Small intestine (tissue), 7 donors: Measurements from ENCODE around the gene TNFRSF21. TPM values are rescaled to one million over a fixed set of nuclear protein-coding genes. Genes with fewer than 3 reads are reported as not detected.
A peak's percentile ranks its signal among the peaks of the same experiment; 100 is the strongest.

ENCODE experiments used
- DNase-seq, 2 donors: peaks; one replicate each; pipeline versions ENCODE4 v3.0.0 to v3.0.0-alpha.2; 2013
- FAIRE-seq: peaks from 2 replicates; lab custom pipeline; 2012; peaks lifted over from hg19 to GRCh38; lab: Jason Lieb, UNC
- H3K27ac ChIP-seq, 3 donors: one replicate each; pipeline ENCODE4 v1.5.1; 2013; ENCODE audit warnings: low read length in 2 of 3, mild to moderate bottlenecking in 2 of 3, control low read depth in 1 of 3, inconsistent platforms in 1 of 3, low read depth in 1 of 3, moderate library complexity in 1 of 3
- H3K27me3 ChIP-seq, 3 donors: one replicate each; pipeline ENCODE4 v1.6.1; 2013; ENCODE audit warnings: low read length in 3 of 3, inconsistent platforms in 1 of 3; ENCODE audit not compliant: control insufficient read depth in 3 of 3, insufficient read depth in 3 of 3
- H3K36me3 ChIP-seq, 3 donors: one replicate each; pipeline ENCODE4 v1.6.1; 2013; ENCODE audit warnings: low read length in 3 of 3, inconsistent platforms in 1 of 3, low read depth in 1 of 3, mild to moderate bottlenecking in 1 of 3, moderate library complexity in 1 of 3; ENCODE audit not compliant: control insufficient read depth in 3 of 3, insufficient read depth in 2 of 3
- H3K4me1 ChIP-seq, 3 donors: one replicate each; pipeline ENCODE4 v1.6.1; 2013; ENCODE audit warnings: low read length in 2 of 3, inconsistent platforms in 1 of 3, low read depth in 1 of 3, mild to moderate bottlenecking in 1 of 3, moderate library complexity in 1 of 3; ENCODE audit not compliant: control insufficient read depth in 3 of 3, insufficient read depth in 2 of 3
- H3K4me3 ChIP-seq, 3 donors: one replicate each; pipeline ENCODE4 v1.5.1; 2013; ENCODE audit warnings: low read length in 3 of 3, control low read depth in 1 of 3, inconsistent platforms in 1 of 3, low read depth in 1 of 3, mild to moderate bottlenecking in 1 of 3, moderate library complexity in 1 of 3
- H3K9me3 ChIP-seq, 2 donors: one replicate each; pipeline ENCODE4 v1.6.1; 2013; ENCODE audit warnings: low read depth in 1 of 2, low read length in 1 of 2; ENCODE audit not compliant: control insufficient read depth in 2 of 2, insufficient read depth in 1 of 2
- WGBS, 3 donors: extraction: QIAGEN DNeasy Blood & Tissue Kit; methylation state at CpG; one replicate each; pipeline ENCODE4 v1.1.7; 2013; 5-methylcytosine and 5-hydroxymethylcytosine counted together
- polyA plus RNA-seq, 4 donors: library from polyadenylated mRNA; stranded (reverse) in 3 of 4; unstranded in 1 of 4; fragments of 200-250 nt in 3 of 4; fragments of 120-200 nt in 1 of 4; gene quantifications; one replicate each; pipeline versions ENCODE4 v1.2.1 to v1.2.3, GENCODE V29; 2013
- donor health status: healthy with polysubstance abuse.
- donor health status: control.
- donor health status: control.
- donor health status: Bipolar disorder and iron deficiency.
- donor health status: healthy.

Gene TNFRSF21
- polyA plus RNA-seq, 4 donors, result 5.4 to 28.8 (median 7.6) TPM

GRCh38 chr6:47290124-47290834, 19.4 kb downstream of the TNFRSF21 start:
- no peak for FAIRE-seq
- no peak for DNase-seq

GRCh38 chr6:47288267-47289090, 21.2 kb downstream of the TNFRSF21 start:
- FAIRE-seq, result no peak
- no peaks in the 10 kb centered on the region for H3K27me3 ChIP-seq

More at GRCh38 chr6:47290124-47290834, 19.4 kb downstream of the TNFRSF21 start:
- no peak overlapping the region for H3K4me3 ChIP-seq
- H3K4me1 ChIP-seq, result no peaks in the 10 kb centered on the region
- peaks cover 0 to 17% of the 10 kb centered on the region in 2 donors for H3K9me3 ChIP-seq
- 93 to 94% (median 94%) methylated on average over 7 of the region's 7 CpGs for WGBS, 3 donors
- H3K36me3 ChIP-seq, result peaks cover 0 to 13% (median 0%) of the 10 kb centered on the region in 3 donors
- H3K27ac ChIP-seq, result no peak overlapping the region
- no peaks in the 10 kb centered on the region for H3K27me3 ChIP-seq

GRCh38 chr6:47286301-47286700, 23.4 kb downstream of the TNFRSF21 start:
- H3K4me1 ChIP-seq, result no peaks in the 10 kb centered on the region
- 92 to 96% (median 94%) methylated on average over 7 of the region's 7 CpGs for WGBS, 3 donors
- FAIRE-seq (no peak), DNase-seq (no peak)
- H3K27me3 ChIP-seq, result no peaks in the 10 kb centered on the region
- no peak overlapping the region for H3K27ac ChIP-seq
- H3K4me3 ChIP-seq, result no peak overlapping the region
- peaks cover 0 to 10% of the 10 kb centered on the region in 2 donors for H3K9me3 ChIP-seq
- H3K36me3 ChIP-seq, result peaks cover 0 to 16% (median 0%) of the 10 kb centered on the region in 3 donors

More at GRCh38 chr6:47288267-47289090, 21.2 kb downstream of the TNFRSF21 start:
- Histone ChIP-seq H3K36me3 (peaks cover 0 to 19% (median 0%) of the 10 kb centered on the region in 3 donors), H3K9me3 (peaks cover 0 to 17% of the 10 kb centered on the region in 2 donors), H3K4me1 (no peaks in the 10 kb centered on the region), H3K4me3 (no peak overlapping the region), H3K27ac (no peak overlapping the region)
- DNase-seq, result no peak
- WGBS, 3 donors, result 85 to 88% (median 87%) methylated on average over 7 of the region's 7 CpGs

- H3K4me1 ChIP-seq, result peaks cover 0 to under 1% (median 0%) of the 10 kb centered on the region in 3 donors
- no peak overlapping the region for H3K4me3 ChIP-seq
- H3K27me3 ChIP-seq, result no peaks in the 10 kb centered on the region
- peaks cover 0 to 15% (median 0%) of the 10 kb centered on the region in 3 donors for H3K36me3 ChIP-seq
- no peaks in the 10 kb centered on the region for H3K9me3 ChIP-seq
- 86 to 96% (median 91%) methylated on average over 7 of the region's 7 CpGs for WGBS, 3 donors
- no peak for FAIRE-seq
- no peak for DNase-seq
- H3K27ac ChIP-seq, result no peak overlapping the region
Observed at GRCh38 chr6:47283993-47284392, 25.7 kb downstream of the TNFRSF21 start.

GRCh38 chr6:47278545-47278944, 31.2 kb downstream of the TNFRSF21 start:
- FAIRE-seq (no peak), DNase-seq (peak; percentile 59 to 82)
- Histone ChIP-seq H3K27ac (peak overlapping the region in 1 of 3 donors; percentile 44), H3K4me3 (no peak overlapping the region), H3K9me3 (no peaks in the 10 kb centered on the region), H3K27me3 (no peaks in the 10 kb centered on the region), H3K4me1 (peaks cover 0 to 8% (median 0%) of the 10 kb centered on the region in 3 donors), H3K36me3 (peaks cover 0 to 8% (median 0%) of the 10 kb centered on the region in 3 donors)
- WGBS, 3 donors, result 21 to 46% (median 39%) methylated on average over 3 of the region's 3 CpGs

GRCh38 chr6:47277702-47278101, 32.0 kb downstream of the TNFRSF21 start:
- no peak overlapping the region for H3K27ac ChIP-seq
- no peaks in the 10 kb centered on the region for H3K27me3 ChIP-seq
- H3K36me3 ChIP-seq, result peaks cover 0 to 8% (median 0%) of the 10 kb centered on the region in 3 donors
- no peaks in the 10 kb centered on the region for H3K9me3 ChIP-seq
- FAIRE-seq (no peak), DNase-seq (no peak)
- no peak overlapping the region for H3K4me3 ChIP-seq
- peaks cover 0 to 8% (median 0%) of the 10 kb centered on the region in 3 donors for H3K4me1 ChIP-seq
- WGBS, 3 donors, result 91 to 94% (median 92%) methylated on average over 4 of the region's 4 CpGs

- Histone ChIP-seq H3K27me3 (no peaks in the 10 kb centered on the region), H3K4me1 (peaks cover 0 to 8% (median 0%) of the 10 kb centered on the region in 3 donors), H3K4me3 (no peak overlapping the region), H3K36me3 (peaks cover 0 to 7% (median 0%) of the 10 kb centered on the region in 3 donors), H3K27ac (no peak overlapping the region), H3K9me3 (no peaks in the 10 kb centered on the region)
- DNase-seq (peak in 1 of 2 donors; percentile 35), FAIRE-seq (no peak)
- 80 to 84% (median 82%) methylated on average over 3 of the region's 3 CpGs for WGBS, 3 donors
Observed at GRCh38 chr6:47276377-47276776, 33.3 kb downstream of the TNFRSF21 start.

GRCh38 chr6:47275640-47276039, 34.1 kb downstream of the TNFRSF21 start:
- Histone ChIP-seq H3K27me3 (no peaks in the 10 kb centered on the region), H3K36me3 (peaks cover 0 to 5% (median 0%) of the 10 kb centered on the region in 3 donors), H3K4me3 (no peak overlapping the region), H3K4me1 (peaks cover 0 to 8% (median 0%) of the 10 kb centered on the region in 3 donors), H3K9me3 (no peaks in the 10 kb centered on the region), H3K27ac (no peak overlapping the region)
- DNase-seq (no peak), FAIRE-seq (no peak)
- 80 to 88% (median 87%) methylated on average over 2 of the region's 2 CpGs for WGBS, 3 donors
